H54 (cell line): Measurements from ENCODE around the gene KIZ.
A peak's percentile ranks its signal among the peaks of the same experiment; 100 is the strongest.

Experiments used
- DNase-seq: peaks from one replicate; pipeline ENCODE4 v3.0.0; 2011; ENCODE audit warnings: low spot score, mixed read lengths; ENCODE audit not compliant: insufficient read length
- FAIRE-seq: peaks from 3 replicates; lab custom pipeline; 2011; peaks lifted over from hg19 to GRCh38; lab: Jason Lieb, UNC
- POLR2A ChIP-seq: IDR thresholded peaks from 2 replicates; pipeline ENCODE4 v1.6.1; 2011; ENCODE audit warnings: low read depth, mild to moderate bottlenecking, low read length

The KIZ gene

GRCh38 chr20:21125849-21126580 lies at the start of gene KIZ:
KIZ (plus strand) TSS chr20:21126082; CDS start chr20:21126116, 34 bp downstream.
- peak; percentile 99 for TF ChIP-seq POLR2A
- DNase-seq (peak; percentile 82), FAIRE-seq (peak; percentile 27)

- no peak for TF ChIP-seq POLR2A
- DNase-seq (no peak), FAIRE-seq (no peak)
These were observed 48.0 kb upstream of the KIZ start for GRCh38 chr20:21077809-21078345.

- no peak for DNase-seq
- TF ChIP-seq POLR2A: no peak
- no peak for FAIRE-seq
These were observed 43.3 kb upstream of the KIZ start for GRCh38 chr20:21082584-21082983.

GRCh38 chr20:21083825-21084325 lies 42.0 kb upstream of the KIZ start:
- FAIRE-seq (no peak), DNase-seq (no peak)
- no peak for TF ChIP-seq POLR2A

- no peak for FAIRE-seq
- no peak for TF ChIP-seq POLR2A
- DNase-seq: no peak
These were observed 37.9 kb upstream of the KIZ start for GRCh38 chr20:21087862-21088540.

GRCh38 chr20:21089391-21089790 lies 36.5 kb upstream of the KIZ start:
- DNase-seq: no peak
- no peak for TF ChIP-seq POLR2A
- no peak for FAIRE-seq

- DNase-seq (no peak), FAIRE-seq (no peak)
- no peak for TF ChIP-seq POLR2A
These were observed 35.7 kb upstream of the KIZ start for GRCh38 chr20:21090111-21090618.

GRCh38 chr20:21090721-21091120 lies 35.2 kb upstream of the KIZ start:
- TF ChIP-seq POLR2A: no peak
- DNase-seq (no peak), FAIRE-seq (no peak)

- no peak for FAIRE-seq
- no peak for TF ChIP-seq POLR2A
- no peak for DNase-seq
These were observed 33.1 kb upstream of the KIZ start for GRCh38 chr20:21092806-21093205.

- no peak for TF ChIP-seq POLR2A
- FAIRE-seq (peak; percentile 70), DNase-seq (peak; percentile 82)
These were observed 29.4 kb upstream of the KIZ start for GRCh38 chr20:21096321-21097043.

GRCh38 chr20:21099751-21100577 lies 25.9 kb upstream of the KIZ start:
- no peak for FAIRE-seq
- no peak for DNase-seq
- TF ChIP-seq POLR2A: no peak

- no peak for FAIRE-seq
- TF ChIP-seq POLR2A: no peak
These were observed 25.1 kb upstream of the KIZ start for GRCh38 chr20:21100578-21101452.

More at GRCh38 chr20:21100578-21101452, 25.1 kb upstream of the KIZ start:
- no peak for DNase-seq
